ENCODE results near the gene COX14.

COX14 gene

GRCh38 chr12:50085615-50086072 lies 26.4 kb upstream of the COX14 start:
- DNase-seq, result no peak

GRCh38 chr12:50086148-50086547 lies 25.9 kb upstream of the COX14 start:
- DNase-seq, result no peak

- DNase-seq, result no peak
Observed at GRCh38 chr12:50087151-50087550, 24.9 kb upstream of the COX14 start.

- DNase-seq, result no peak
Observed at GRCh38 chr12:50087995-50088394, 24.0 kb upstream of the COX14 start.

- DNase-seq, result peak; percentile 52
Observed at GRCh38 chr12:50088577-50089335, 23.3 kb upstream of the COX14 start.

GRCh38 chr12:50089730-50090129 lies 22.3 kb upstream of the COX14 start:
- DNase-seq, result no peak

GRCh38 chr12:50090391-50090790 lies 21.6 kb upstream of the COX14 start:
- DNase-seq, result no peak

GRCh38 chr12:50097952-50098351 lies 14.1 kb upstream of the COX14 start:
- DNase-seq, result no peak

GRCh38 chr12:50099302-50100008 lies 12.6 kb upstream of the COX14 start:
- no peak for DNase-seq

- DNase-seq, result no peak
Observed at GRCh38 chr12:50100561-50100960, 11.5 kb upstream of the COX14 start.

- no peak for DNase-seq
Observed at GRCh38 chr12:50101663-50102062, 10.4 kb upstream of the COX14 start.

- no peak for DNase-seq
Observed at GRCh38 chr12:50102131-50102531, 9.9 kb upstream of the COX14 start.

- DNase-seq, result no peak
Observed at GRCh38 chr12:50102646-50103309, 9.3 kb upstream of the COX14 start.

- DNase-seq, result no peak
Observed at GRCh38 chr12:50103351-50103750, 8.7 kb upstream of the COX14 start.

GRCh38 chr12:50103767-50104321 lies 8.2 kb upstream of the COX14 start, which contains the start of gene GPD1:
Gene GPD1, plus strand, starts transcription at chr12:50104008. Its CDS starts 43 bp downstream, at chr12:50104051.
- DNase-seq, result no peak

GRCh38 chr12:50104417-50105366 lies 7.3 kb upstream of the COX14 start:
- DNase-seq, result no peak

- DNase-seq, result no peak
Observed at GRCh38 chr12:50105913-50106450, 6.1 kb upstream of the COX14 start.

GRCh38 chr12:50106907-50107306 lies 5.1 kb upstream of the COX14 start:
- DNase-seq, result no peak

- no peak for DNase-seq
Observed at GRCh38 chr12:50107416-50108268, 4.4 kb upstream of the COX14 start.

- DNase-seq, result no peak
Observed at GRCh38 chr12:50109319-50109718, 2.7 kb upstream of the COX14 start.

Measured in activated CD8-positive, alpha-beta memory T cell treated with anti-CD3 and anti-CD28 coated beads, Interleukin-2, amount 50 U/mL, for 4 hours (primary cell).